Measurements from ENCODE around the gene TMEM205. TPM values are rescaled to one million over a fixed set of nuclear protein-coding genes. Genes with fewer than 3 reads are reported as not detected.

TMEM205 gene
- total and polyA plus RNA-seq, 2 experiments from 2014 or later = 123 to 293 TPM

GRCh38 chr19:11364935-11365334, 18.9 kb upstream of the TMEM205 start (continued):
- TF ChIP-seq REST (IDR thresholded peaks at IDR 0.05; ENCODE audit: unreplicated experiment) (no peak), CTCF (conservative IDR thresholded peaks at IDR 0.05; ENCODE audit: low read depth in 2 of 2) (no peak)

- Histone ChIP-seq H3K27me3 (ENCODE audit: insufficient read depth) (no peaks in the 10 kb centered on the region), H3F3A (replicated peaks; ENCODE audit: low read depth) (no peaks in the 10 kb centered on the region), H3K79me2 (replicated peaks; ENCODE audit: insufficient read depth) (no peaks in the 10 kb centered on the region), H3K4me1 (ENCODE audit: insufficient read depth) (peaks cover 6% of the 10 kb centered on the region; the same call in 1 of the 2 replicates), H3K36me3 (ENCODE audit: insufficient read depth) (no peaks in the 10 kb centered on the region), H3K4me2 (no peak overlapping the region), H4K20me1 (replicated peaks; ENCODE audit: insufficient read depth) (0 out of 2 replicates have a peak, but pooled peaks cover 5% of the 10 kb centered on the region), H3K27ac (ENCODE audit: low read depth) (no peak overlapping the region), H3K9me2 (ENCODE audit: insufficient read depth) (no peaks in the 10 kb centered on the region), H2AFZ (no peak overlapping the region), H3K4me3 (no peak overlapping the region)
- peaks cover 12% of the 10 kb centered on the region for H3K4me1 Mint-ChIP-seq
- ATAC-seq (no peak), DNase-seq (ENCODE audit: low spot score) (no peak)
- no peaks in the 10 kb centered on the region for H3K9me3 Mint-ChIP-seq
- H3K36me3 Mint-ChIP-seq (ENCODE audit: low read depth) = 0 out of 3 replicates have a peak, but pooled peaks cover 3% of the 10 kb centered on the region
- TF ChIP-seq ETS1 (IDR thresholded peaks at IDR 0.05) = no peak
- no peak for TF ChIP-seq ZNF331 (CRISPR knock-in tag; IDR thresholded peaks at IDR 0.05; ENCODE audit: low read depth)
- no peak for TF ChIP-seq CREB1 (CRISPR knock-in tag; IDR thresholded peaks at IDR 0.05; ENCODE audit: low read depth)
- no peak overlapping the region for H3K4me3 Mint-ChIP-seq
- H3K27ac Mint-ChIP-seq = no peak overlapping the region
- peaks cover 17% of the 10 kb centered on the region for H3K27me3 Mint-ChIP-seq (ENCODE audit: insufficient read depth, low read depth, poor library complexity)
These were observed 18.3 kb upstream of the TMEM205 start for GRCh38 chr19:11364296-11364904.

- Histone ChIP-seq H3F3A (replicated peaks; ENCODE audit: low read depth) (no peaks in the 10 kb centered on the region), H3K27ac (ENCODE audit: low read depth) (no peak overlapping the region), H3K27me3 (ENCODE audit: insufficient read depth) (no peaks in the 10 kb centered on the region), H2AFZ (no peak overlapping the region), H3K4me3 (no peak overlapping the region), H3K79me2 (replicated peaks; ENCODE audit: insufficient read depth) (no peaks in the 10 kb centered on the region), H3K4me2 (no peak overlapping the region), H4K20me1 (replicated peaks; ENCODE audit: insufficient read depth) (0 out of 2 replicates have a peak, but pooled peaks cover 2% of the 10 kb centered on the region), H3K9me2 (ENCODE audit: insufficient read depth) (no peaks in the 10 kb centered on the region), H3K4me1 (ENCODE audit: insufficient read depth) (peaks cover 6% of the 10 kb centered on the region; the same call in 1 of the 2 replicates), H3K36me3 (ENCODE audit: insufficient read depth) (no peaks in the 10 kb centered on the region)
- ATAC-seq = no peak
- H3K27ac Mint-ChIP-seq = no peak overlapping the region
- no peaks in the 10 kb centered on the region for H3K9me3 Mint-ChIP-seq
- peaks cover 12% of the 10 kb centered on the region for H3K4me1 Mint-ChIP-seq
- 0 out of 3 replicates have a peak, but pooled peaks cover 3% of the 10 kb centered on the region for H3K36me3 Mint-ChIP-seq (ENCODE audit: low read depth)
- peaks cover 21% of the 10 kb centered on the region for H3K27me3 Mint-ChIP-seq (ENCODE audit: insufficient read depth, low read depth, poor library complexity)
- no peak overlapping the region for H3K4me3 Mint-ChIP-seq
- DNase-seq (ENCODE audit: low spot score) = no peak
- no peak for TF ChIP-seq ZNF331 (CRISPR knock-in tag; IDR thresholded peaks at IDR 0.05; ENCODE audit: low read depth)
- TF ChIP-seq CTCF (conservative IDR thresholded peaks at IDR 0.05; ENCODE audit: low read depth in 2 of 2) = no peak
- TF ChIP-seq EZH2phosphoT487 (IDR thresholded peaks at IDR 0.05; ENCODE audit: unreplicated experiment) = no peak
- no peak for TF ChIP-seq ZNF114 (CRISPR knock-in tag; IDR thresholded peaks at IDR 0.05)
- TF ChIP-seq JUNB (IDR thresholded peaks at IDR 0.05; ENCODE audit: unreplicated experiment) = no peak
- no peak for TF ChIP-seq NANOG (IDR thresholded peaks at IDR 0.05; ENCODE audit: borderline replicate concordance)
- TF ChIP-seq POLR2AphosphoS5 (IDR thresholded peaks at IDR 0.05; ENCODE audit: low read depth) = no peak
- TF ChIP-seq ETS1 (IDR thresholded peaks at IDR 0.05) = no peak
- no peak for TF ChIP-seq STAT1 (IDR thresholded peaks at IDR 0.05; ENCODE audit: unreplicated experiment)
- TF ChIP-seq CREB1 (CRISPR knock-in tag; IDR thresholded peaks at IDR 0.05; ENCODE audit: low read depth) = no peak
- no peak for TF ChIP-seq EZH2 (IDR thresholded peaks at IDR 0.05; ENCODE audit: low read depth, unreplicated experiment)
These were observed 17.8 kb upstream of the TMEM205 start for GRCh38 chr19:11363881-11364280.

Measured in GM23338 (cell line).